Medulla oblongata (tissue), 1 donor: ENCODE data around the gene CALN1.
"Not testable (repeated sequence)": the region's sequence is repeated elsewhere in the genome, so short reads cannot be mapped to it uniquely, and the experiment has no call there.

Source experiments
- DNase-seq: peaks from one replicate; pipeline ENCODE4 v3.0.0-alpha.2; 2015; ENCODE audit errors: extremely low spot score

The CALN1 gene

DNA sequence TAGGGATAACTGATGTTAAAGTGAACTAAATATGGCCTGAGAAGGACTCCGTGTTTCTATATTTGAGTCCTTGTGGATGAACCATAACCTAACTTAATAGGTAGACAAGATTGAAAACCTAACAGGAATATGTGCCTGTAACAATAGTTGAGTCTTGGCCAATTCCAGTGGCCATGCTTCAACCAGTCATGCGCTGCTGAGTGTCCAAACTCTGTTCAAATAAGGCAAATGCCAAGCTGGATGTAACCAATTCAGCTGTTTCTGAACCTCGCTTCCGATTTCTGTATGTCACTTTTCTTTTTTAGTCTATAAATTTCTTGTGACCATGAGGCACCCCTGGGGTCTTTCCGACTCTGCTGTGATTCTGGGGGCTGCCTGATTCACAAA is 672.0 kb downstream of the CALN1 start:
- DNase-seq = no peak

DNA sequence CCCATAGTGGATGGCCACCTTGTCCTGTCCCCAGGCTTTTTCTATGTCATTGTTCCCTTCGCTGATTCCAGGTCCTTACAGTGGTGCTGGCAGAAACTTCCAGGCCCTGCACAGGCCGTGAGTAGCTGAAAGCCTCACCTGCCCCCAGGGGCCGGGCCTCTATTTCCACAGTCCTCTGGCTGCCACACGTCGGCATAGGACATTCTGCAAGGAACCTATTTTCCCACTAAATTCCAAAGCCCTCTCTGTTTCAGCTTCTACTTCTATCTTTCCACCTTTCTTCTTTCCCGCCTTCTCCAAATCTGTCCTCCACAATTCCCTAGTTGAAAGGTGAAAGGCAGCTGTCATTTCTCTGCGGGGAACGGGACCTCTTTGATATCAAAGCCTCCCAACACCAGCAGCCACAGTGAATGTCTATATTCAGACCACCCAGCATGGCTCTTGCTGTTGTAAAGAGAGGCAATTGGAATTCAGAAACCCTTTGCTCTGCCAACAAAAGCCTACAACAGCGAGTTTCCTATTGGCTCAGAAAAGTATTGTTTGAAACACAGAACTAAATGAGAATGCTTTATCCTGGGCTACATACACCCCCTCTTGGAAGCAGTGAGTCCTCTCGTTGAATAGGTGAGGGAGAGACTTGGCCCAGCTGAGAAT is 672.5 kb downstream of the CALN1 start:
- DNase-seq = no peak

DNA sequence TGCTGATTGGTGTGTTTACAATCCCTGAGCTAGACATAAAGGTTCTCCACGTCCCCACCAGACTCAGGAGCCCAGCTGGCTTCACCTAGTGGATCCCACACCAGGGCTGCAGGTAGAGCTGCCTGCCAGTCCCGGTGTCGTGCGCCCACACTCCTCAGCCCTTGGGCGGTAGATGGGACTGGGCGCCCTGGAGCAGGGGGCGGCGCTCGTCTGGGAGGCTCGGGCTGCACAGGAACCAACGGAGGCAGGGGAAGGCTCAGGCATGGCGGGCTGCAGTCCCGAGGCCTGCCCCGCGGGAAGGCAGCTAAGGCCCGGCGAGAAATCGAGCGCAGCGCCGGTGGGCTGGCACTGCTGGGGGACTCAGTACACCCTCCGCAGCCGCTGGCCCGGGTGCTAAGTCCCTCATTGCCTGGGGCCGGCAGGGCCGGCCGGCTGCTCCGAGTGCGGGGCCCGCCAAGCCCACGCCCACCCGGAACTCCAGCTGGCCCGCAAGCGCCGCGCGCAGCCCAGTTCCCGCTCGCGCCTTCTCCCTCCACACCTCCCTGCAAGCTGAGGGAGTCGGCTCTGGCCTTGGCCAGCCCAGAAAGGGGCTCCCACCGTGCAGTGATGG is 674.1 kb downstream of the CALN1 start:
- not testable (repeated sequence) for DNase-seq

DNA sequence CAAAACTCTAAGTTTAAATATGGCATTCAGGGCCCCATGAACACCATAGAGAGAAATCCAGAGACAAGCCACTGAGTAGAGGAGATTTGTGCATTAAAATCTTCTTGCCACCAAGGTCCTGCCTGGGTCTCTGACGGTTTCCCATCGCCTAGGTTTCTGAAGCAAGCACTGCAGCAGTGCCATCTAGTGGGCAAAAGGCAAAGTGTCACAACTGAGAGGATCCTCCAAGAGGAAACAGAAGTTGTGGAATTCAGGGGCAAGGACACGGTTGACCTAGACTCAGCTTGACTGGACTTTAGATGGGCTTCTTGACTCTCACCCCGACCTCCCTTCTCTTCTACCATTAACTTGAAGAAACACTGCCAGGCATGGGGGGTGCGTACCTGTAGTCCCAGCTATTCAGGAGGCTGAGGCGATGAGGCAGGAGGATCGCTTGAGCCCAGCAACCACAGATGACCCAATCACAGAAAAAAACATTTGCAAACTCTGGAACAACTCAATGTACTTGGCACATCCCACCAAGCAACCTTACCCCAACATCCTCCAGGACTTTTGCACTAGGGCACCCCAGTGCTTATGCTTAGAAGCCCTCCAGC is 676.1 kb downstream of the CALN1 start:
- DNase-seq = peak; percentile 79

DNA sequence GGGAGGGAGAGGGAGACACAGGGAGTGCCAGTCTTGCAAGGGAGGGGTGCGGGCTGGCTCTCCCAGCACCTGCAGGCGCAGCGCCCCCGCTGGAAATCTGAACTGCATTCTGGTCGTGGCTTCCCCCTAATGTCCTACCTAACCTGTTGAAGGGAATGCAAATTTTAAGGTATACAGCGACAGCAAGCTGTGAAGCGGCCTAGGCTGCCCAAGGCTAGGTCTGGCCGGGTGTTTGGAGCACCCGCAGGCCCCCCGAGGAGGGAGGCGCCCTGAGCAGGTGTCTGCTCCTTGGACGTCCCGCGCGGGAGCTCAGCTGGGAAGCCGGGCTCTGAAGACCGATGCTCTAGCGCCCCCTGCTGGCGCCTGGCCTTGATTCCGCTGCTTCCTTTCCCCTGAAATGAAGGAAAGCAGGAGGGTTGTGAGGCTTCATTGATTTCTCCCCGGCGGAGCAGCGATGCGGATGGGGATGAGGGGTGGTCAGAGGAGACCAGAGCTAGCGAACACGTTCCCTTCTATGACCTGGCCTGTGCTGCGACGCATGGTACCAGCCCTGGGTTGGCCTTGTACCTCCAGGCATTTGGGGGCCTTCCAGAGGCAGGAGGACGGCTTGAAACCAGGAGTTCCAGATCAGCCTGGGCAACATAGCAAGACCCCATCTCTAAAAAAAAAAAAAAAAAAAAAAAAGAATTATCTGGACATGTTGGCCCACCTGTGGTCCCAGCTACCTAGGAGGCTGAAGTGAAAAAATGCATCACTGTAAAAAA is 678.8 kb downstream of the CALN1 start:
- DNase-seq = peak; percentile 84

DNA sequence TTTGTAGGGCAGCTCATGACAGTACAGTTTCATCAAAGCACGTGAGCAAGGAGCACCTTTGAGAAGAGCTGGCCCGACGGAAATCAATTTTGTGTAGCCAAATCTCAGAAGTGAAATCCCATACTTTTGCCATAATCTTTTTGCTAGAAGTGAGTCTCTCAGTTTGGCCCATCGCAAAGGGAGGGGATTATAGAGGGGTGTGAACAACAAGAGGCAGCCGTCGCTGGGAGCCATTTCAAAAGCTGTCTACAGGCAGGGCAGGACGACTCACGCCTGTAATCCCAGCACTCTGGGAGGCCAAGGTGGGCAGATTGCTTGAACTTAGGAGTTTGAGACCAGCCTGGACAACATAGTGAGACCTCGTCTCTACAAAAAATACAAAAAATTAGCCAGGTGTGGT is 680.4 kb downstream of the CALN1 start:
- DNase-seq = no peak
